Activated gamma-delta T cell treated with anti-CD3 and anti-CD28 coated beads, Interleukin-2, amount 50 U/mL, for 16 hours (primary cell): ENCODE data around the gene USP44.

Experiments
- DNase-seq: peaks from one replicate; pipeline ENCODE4 v3.0.0-alpha.2; 2020; ENCODE audit warnings: low read depth

Gene USP44

GRCh38 chr12:95548056-95548538 lies 3.2 kb downstream of the USP44 start:
- DNase-seq = no peak

GRCh38 chr12:95547522-95548055 lies 3.7 kb downstream of the USP44 start:
- DNase-seq = no peak

- no peak for DNase-seq
Observed at GRCh38 chr12:95546491-95546813, 4.8 kb downstream of the USP44 start.

GRCh38 chr12:95545731-95546490 lies 5.4 kb downstream of the USP44 start:
- DNase-seq = no peak

GRCh38 chr12:95545303-95545702 lies 6.0 kb downstream of the USP44 start:
- no peak for DNase-seq

GRCh38 chr12:95544756-95545155 lies 6.5 kb downstream of the USP44 start:
- DNase-seq = no peak

- no peak for DNase-seq
Observed at GRCh38 chr12:95543305-95543704, 8.0 kb downstream of the USP44 start.

GRCh38 chr12:95541436-95541835 lies 9.8 kb downstream of the USP44 start:
- no peak for DNase-seq

GRCh38 chr12:95538656-95539055 lies 12.6 kb downstream of the USP44 start:
- DNase-seq = no peak

GRCh38 chr12:95538006-95538405 lies 13.3 kb downstream of the USP44 start:
- no peak for DNase-seq

GRCh38 chr12:95533985-95534384 lies 17.3 kb downstream of the USP44 start:
- no peak for DNase-seq

- no peak for DNase-seq
Observed at GRCh38 chr12:95532851-95533250, 18.4 kb downstream of the USP44 start.

- DNase-seq = no peak
Observed at GRCh38 chr12:95529693-95530225, 21.5 kb downstream of the USP44 start.

GRCh38 chr12:95528431-95528830 lies 22.8 kb downstream of the USP44 start:
- DNase-seq = no peak

- DNase-seq = no peak
Observed at GRCh38 chr12:95522692-95523091, 28.6 kb downstream of the USP44 start.

GRCh38 chr12:95520816-95521215 lies 30.5 kb downstream of the USP44 start:
- DNase-seq = no peak

GRCh38 chr12:95518944-95519343 lies 32.3 kb downstream of the USP44 start:
- no peak for DNase-seq

GRCh38 chr12:95517246-95517645 lies 34.0 kb downstream of the USP44 start:
- DNase-seq = no peak

GRCh38 chr12:95516757-95517156 lies 34.5 kb downstream of the USP44 start:
- DNase-seq = no peak

GRCh38 chr12:95515197-95515596 lies 36.1 kb downstream of the USP44 start:
- DNase-seq = no peak

GRCh38 chr12:95513599-95513998 lies 37.7 kb downstream of the USP44 start:
- DNase-seq = no peak

- DNase-seq = no peak
Observed at GRCh38 chr12:95511977-95512376, 39.3 kb downstream of the USP44 start.

GRCh38 chr12:95509300-95509699 lies 42.0 kb downstream of the USP44 start:
- DNase-seq = no peak
